Measurements from ENCODE around the gene HSD17B10.
"Not testable (repeated sequence)": the region's sequence is repeated elsewhere in the genome, so short reads cannot be mapped to it uniquely, and the experiment has no call there.

Gene HSD17B10

GRCh38 chrX:53420351-53420750 lies 13.8 kb downstream of the HSD17B10 start:
- not testable (repeated sequence) for H3K9me3 Mint-ChIP-seq, DNase-seq, H3K27me3 Mint-ChIP-seq
- Mint-ChIP-seq H3K4me1 (ENCODE audit: low read depth) (peaks cover 34% of the 10 kb centered on the region), H3K27ac (peak overlapping the region; percentile 99), H3K4me3 (peak overlapping the region; percentile 91), H3K36me3 (ENCODE audit: low read depth) (peaks cover 52% of the 10 kb centered on the region)

GRCh38 chrX:53412446-53412845 lies 21.7 kb downstream of the HSD17B10 start:
- Mint-ChIP-seq H3K36me3 (ENCODE audit: low read depth) (peaks cover 85% of the 10 kb centered on the region), H3K4me1 (ENCODE audit: low read depth) (peaks cover 4% of the 10 kb centered on the region), H3K4me3 (no peak overlapping the region), H3K9me3 (no peaks in the 10 kb centered on the region), H3K27me3 (no peaks in the 10 kb centered on the region), H3K27ac (no peak overlapping the region)
- no peak for DNase-seq

GRCh38 chrX:53403535-53403934 lies 30.6 kb downstream of the HSD17B10 start:
- DNase-seq: no peak
- Mint-ChIP-seq H3K4me3 (no peak overlapping the region), H3K36me3 (ENCODE audit: low read depth) (peaks cover 94% of the 10 kb centered on the region), H3K9me3 (no peaks in the 10 kb centered on the region), H3K27ac (no peak overlapping the region), H3K4me1 (ENCODE audit: low read depth) (no peaks in the 10 kb centered on the region), H3K27me3 (no peaks in the 10 kb centered on the region)

GRCh38 chrX:53398216-53398615 lies 36.0 kb downstream of the HSD17B10 start:
- Mint-ChIP-seq H3K4me3 (no peak overlapping the region), H3K9me3 (no peaks in the 10 kb centered on the region), H3K27me3 (no peaks in the 10 kb centered on the region), H3K36me3 (ENCODE audit: low read depth) (peaks cover 90% of the 10 kb centered on the region), H3K27ac (no peak overlapping the region), H3K4me1 (ENCODE audit: low read depth) (no peaks in the 10 kb centered on the region)
- no peak for DNase-seq

- H3K27ac Mint-ChIP-seq: no peak overlapping the region
Observed at GRCh38 chrX:53395605-53396298, 38.4 kb downstream of the HSD17B10 start.

GRCh38 chrX:53383376-53384076 lies 50.6 kb downstream of the HSD17B10 start:
- H3K27me3 Mint-ChIP-seq: no peaks in the 10 kb centered on the region
- no peak for DNase-seq
- H3K4me1 Mint-ChIP-seq (ENCODE audit: low read depth): no peaks in the 10 kb centered on the region
- no peak overlapping the region for H3K4me3 Mint-ChIP-seq
- H3K36me3 Mint-ChIP-seq (ENCODE audit: low read depth): peaks cover 93% of the 10 kb centered on the region
- peak overlapping the region; percentile 40 for H3K27ac Mint-ChIP-seq
- no peaks in the 10 kb centered on the region for H3K9me3 Mint-ChIP-seq

More at GRCh38 chrX:53395605-53396298, 38.4 kb downstream of the HSD17B10 start:
- no peaks in the 10 kb centered on the region for H3K4me1 Mint-ChIP-seq (ENCODE audit: low read depth)
- DNase-seq: no peak
- H3K36me3 Mint-ChIP-seq (ENCODE audit: low read depth): peaks cover 88% of the 10 kb centered on the region
- H3K27me3 Mint-ChIP-seq: no peaks in the 10 kb centered on the region
- no peaks in the 10 kb centered on the region for H3K9me3 Mint-ChIP-seq
- no peak overlapping the region for H3K4me3 Mint-ChIP-seq
